ENCODE data around the gene HPGD.

HPGD gene

DNA sequence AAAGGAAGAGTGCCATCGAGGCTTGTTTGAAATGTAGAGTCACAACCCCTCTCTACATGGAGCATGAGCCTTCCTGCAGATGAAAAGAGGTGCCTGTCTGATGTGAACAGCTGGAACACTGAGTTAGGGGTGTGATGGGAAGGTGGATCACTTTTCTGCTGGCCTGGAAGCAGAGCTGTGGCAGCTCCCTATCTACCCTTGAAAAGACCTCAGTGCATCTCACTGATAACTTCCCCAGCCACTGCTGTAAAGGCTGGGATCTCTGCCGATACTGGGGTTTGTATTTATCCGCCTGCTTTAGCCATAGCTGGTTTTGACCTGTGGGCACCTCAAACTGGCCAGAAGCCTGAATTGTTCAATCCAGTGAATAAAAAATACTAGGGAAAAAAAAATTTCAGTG is 46.8 kb downstream of the HPGD start:
- H3K4me2 ChIP-seq (ENCODE audit: insufficient read depth, low read length) = no peak overlapping the region
- H3K4me1 ChIP-seq (ENCODE audit: insufficient read depth, low read length) = no peaks in the 10 kb centered on the region
- DNase-seq (no peak), ATAC-seq (ENCODE audit: insufficient read depth, low read depth) (no peak)
- H3K27me3 ChIP-seq (ENCODE audit: insufficient read depth, low read length, poor library complexity) = no peaks in the 10 kb centered on the region
- H3K9ac ChIP-seq (ENCODE audit: low read depth, low read length) = no peak overlapping the region
- H4K20me1 ChIP-seq (ENCODE audit: insufficient read depth, low read length) = no peaks in the 10 kb centered on the region
- H3K27ac ChIP-seq (ENCODE audit: low read length) = no peak overlapping the region
- no peak overlapping the region for H2AFZ ChIP-seq (ENCODE audit: low read depth, low read length)
- H3K36me3 ChIP-seq (ENCODE audit: insufficient read depth, low read length) = no peaks in the 10 kb centered on the region
- TF ChIP-seq EZH2 (IDR thresholded peaks at IDR 0.05; ENCODE audit: borderline replicate concordance, low read depth, low read length, severe bottlenecking) = no peak
- TF ChIP-seq, protein P1, sequence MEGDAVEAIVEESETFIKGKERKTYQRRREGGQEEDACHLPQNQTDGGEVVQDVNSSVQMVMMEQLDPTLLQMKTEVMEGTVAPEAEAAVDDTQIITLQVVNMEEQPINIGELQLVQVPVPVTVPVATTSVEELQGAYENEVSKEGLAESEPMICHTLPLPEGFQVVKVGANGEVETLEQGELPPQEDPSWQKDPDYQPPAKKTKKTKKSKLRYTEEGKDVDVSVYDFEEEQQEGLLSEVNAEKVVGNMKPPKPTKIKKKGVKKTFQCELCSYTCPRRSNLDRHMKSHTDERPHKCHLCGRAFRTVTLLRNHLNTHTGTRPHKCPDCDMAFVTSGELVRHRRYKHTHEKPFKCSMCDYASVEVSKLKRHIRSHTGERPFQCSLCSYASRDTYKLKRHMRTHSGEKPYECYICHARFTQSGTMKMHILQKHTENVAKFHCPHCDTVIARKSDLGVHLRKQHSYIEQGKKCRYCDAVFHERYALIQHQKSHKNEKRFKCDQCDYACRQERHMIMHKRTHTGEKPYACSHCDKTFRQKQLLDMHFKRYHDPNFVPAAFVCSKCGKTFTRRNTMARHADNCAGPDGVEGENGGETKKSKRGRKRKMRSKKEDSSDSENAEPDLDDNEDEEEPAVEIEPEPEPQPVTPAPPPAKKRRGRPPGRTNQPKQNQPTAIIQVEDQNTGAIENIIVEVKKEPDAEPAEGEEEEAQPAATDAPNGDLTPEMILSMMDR (IDR thresholded peaks at IDR 0.05; ENCODE audit: borderline replicate concordance, extremely low read depth, low read length, poor library complexity, severe bottlenecking) = no peak
- H3K79me2 ChIP-seq (ENCODE audit: insufficient read depth, low read length) = no peaks in the 10 kb centered on the region
- no peak overlapping the region for H3K4me3 ChIP-seq (ENCODE audit: low read depth in 1 of 2, low read length in 2 of 2)
- H3K9me3 ChIP-seq (ENCODE audit: insufficient read depth, low read length, severe bottlenecking) = no peaks in the 10 kb centered on the region

DNA sequence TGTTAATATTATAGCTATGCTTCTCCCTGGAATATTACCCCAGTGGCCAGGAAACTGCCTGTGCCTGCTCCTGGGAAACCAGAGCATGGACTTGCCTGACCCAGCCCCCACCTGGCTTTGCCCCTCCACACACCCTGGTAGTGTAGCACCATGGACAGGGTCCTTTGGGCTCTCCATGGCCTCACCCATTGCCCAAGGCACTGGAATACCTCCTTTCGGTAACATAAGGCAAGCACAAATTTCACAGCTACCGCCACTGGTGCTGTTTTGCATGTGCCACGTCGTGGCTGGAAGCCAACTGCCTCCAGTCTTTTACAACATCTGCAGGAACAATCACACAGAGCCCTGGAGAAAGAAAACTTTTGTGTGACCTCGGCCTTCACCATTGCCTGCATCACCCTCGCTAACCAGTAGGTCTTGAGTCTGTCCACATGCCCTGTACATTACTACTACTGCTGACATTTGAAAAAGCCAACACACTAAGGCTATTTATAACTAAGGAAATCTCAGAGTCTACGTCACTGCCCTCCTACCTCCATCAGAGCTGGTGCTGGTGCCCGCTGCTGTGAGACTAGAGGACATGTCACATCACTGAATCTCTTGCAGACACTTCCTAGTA is 47.7 kb downstream of the HPGD start:
- H2AFZ ChIP-seq (ENCODE audit: low read depth, low read length) = no peak overlapping the region
- DNase-seq (no peak), ATAC-seq (ENCODE audit: insufficient read depth, low read depth) (no peak)
- H3K9ac ChIP-seq (ENCODE audit: low read depth, low read length) = no peak overlapping the region
- no peaks in the 10 kb centered on the region for H3K36me3 ChIP-seq (ENCODE audit: insufficient read depth, low read length)
- TF ChIP-seq EZH2 (IDR thresholded peaks at IDR 0.05; ENCODE audit: borderline replicate concordance, low read depth, low read length, severe bottlenecking) = no peak
- TF ChIP-seq, protein P1 (IDR thresholded peaks at IDR 0.05; ENCODE audit: borderline replicate concordance, extremely low read depth, low read length, poor library complexity, severe bottlenecking) = no peak
- H4K20me1 ChIP-seq (ENCODE audit: insufficient read depth, low read length) = no peaks in the 10 kb centered on the region
- H3K4me3 ChIP-seq (ENCODE audit: low read depth in 1 of 2, low read length in 2 of 2) = no peak overlapping the region
- H3K27ac ChIP-seq (ENCODE audit: low read length) = no peak overlapping the region
- no peaks in the 10 kb centered on the region for H3K27me3 ChIP-seq (ENCODE audit: insufficient read depth, low read length, poor library complexity)
- H3K79me2 ChIP-seq (ENCODE audit: insufficient read depth, low read length) = no peaks in the 10 kb centered on the region
- no peaks in the 10 kb centered on the region for H3K9me3 ChIP-seq (ENCODE audit: insufficient read depth, low read length, severe bottlenecking)
- H3K4me2 ChIP-seq (ENCODE audit: insufficient read depth, low read length) = no peak overlapping the region
- H3K4me1 ChIP-seq (ENCODE audit: insufficient read depth, low read length) = no peaks in the 10 kb centered on the region

DNA sequence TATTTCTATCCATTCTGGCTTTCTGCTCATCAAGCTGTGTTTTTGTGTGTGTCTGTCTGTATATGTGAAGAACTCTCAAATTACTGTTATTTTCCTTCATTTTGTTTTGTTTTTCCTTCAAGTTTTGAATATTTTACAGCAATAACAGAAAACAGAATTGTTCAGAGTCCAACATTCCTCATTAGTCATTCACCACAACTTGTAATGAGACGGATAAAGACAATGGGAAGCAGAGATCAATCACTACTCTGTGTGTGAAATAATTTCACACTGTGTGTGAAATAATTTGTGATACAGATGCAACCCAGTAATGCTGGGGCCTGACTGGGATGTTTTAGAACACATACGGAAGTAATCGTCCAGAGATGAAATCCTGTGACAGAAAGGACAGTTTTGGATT is 55.2 kb downstream of the HPGD start:
- no peak for DNase-seq
- no peaks in the 10 kb centered on the region for H3K36me3 ChIP-seq (ENCODE audit: insufficient read depth, low read length)

More for the DNA sequence above, 55.2 kb downstream of the HPGD start:
- no peak for TF ChIP-seq EZH2 (IDR thresholded peaks at IDR 0.05; ENCODE audit: borderline replicate concordance, low read depth, low read length, severe bottlenecking)
- TF ChIP-seq, protein P1 (IDR thresholded peaks at IDR 0.05; ENCODE audit: borderline replicate concordance, extremely low read depth, low read length, poor library complexity, severe bottlenecking) = no peak
- Histone ChIP-seq H3K4me1 (ENCODE audit: insufficient read depth, low read length) (no peaks in the 10 kb centered on the region), H3K9ac (ENCODE audit: low read depth, low read length) (no peak overlapping the region), H3K79me2 (ENCODE audit: insufficient read depth, low read length) (no peaks in the 10 kb centered on the region), H3K9me3 (ENCODE audit: insufficient read depth, low read length, severe bottlenecking) (no peaks in the 10 kb centered on the region), H4K20me1 (ENCODE audit: insufficient read depth, low read length) (no peaks in the 10 kb centered on the region), H3K4me3 (ENCODE audit: low read depth in 1 of 2, low read length in 2 of 2) (no peak overlapping the region), H3K27ac (ENCODE audit: low read length) (no peak overlapping the region), H3K4me2 (ENCODE audit: insufficient read depth, low read length) (no peak overlapping the region), H3K27me3 (ENCODE audit: insufficient read depth, low read length, poor library complexity) (no peaks in the 10 kb centered on the region), H2AFZ (ENCODE audit: low read depth, low read length) (no peak overlapping the region)
- no peak for ATAC-seq (ENCODE audit: insufficient read depth, low read depth)
